ENCODE measurements around the gene PDE1C.

DNA sequence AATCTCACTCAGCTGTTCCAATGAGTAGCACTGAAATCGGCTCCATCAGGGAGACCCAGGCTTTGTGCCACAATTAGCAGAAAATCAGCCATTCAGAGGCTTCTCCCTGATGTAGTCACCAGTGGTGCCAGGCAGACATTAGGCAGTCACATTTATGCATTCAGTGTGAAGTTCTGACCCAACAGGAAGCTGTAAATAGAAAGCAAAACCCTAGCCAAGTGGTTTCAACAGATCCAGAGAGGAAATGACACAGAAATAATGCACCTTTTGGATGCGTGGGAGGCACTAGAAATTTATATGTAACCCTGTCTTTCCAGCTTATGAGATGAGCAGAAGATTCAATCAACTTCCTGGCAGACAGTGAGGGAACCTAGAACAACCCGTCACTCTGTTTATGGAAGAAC, 186.4 kb downstream of the PDE1C start:
- TF ChIP-seq, protein P1, sequence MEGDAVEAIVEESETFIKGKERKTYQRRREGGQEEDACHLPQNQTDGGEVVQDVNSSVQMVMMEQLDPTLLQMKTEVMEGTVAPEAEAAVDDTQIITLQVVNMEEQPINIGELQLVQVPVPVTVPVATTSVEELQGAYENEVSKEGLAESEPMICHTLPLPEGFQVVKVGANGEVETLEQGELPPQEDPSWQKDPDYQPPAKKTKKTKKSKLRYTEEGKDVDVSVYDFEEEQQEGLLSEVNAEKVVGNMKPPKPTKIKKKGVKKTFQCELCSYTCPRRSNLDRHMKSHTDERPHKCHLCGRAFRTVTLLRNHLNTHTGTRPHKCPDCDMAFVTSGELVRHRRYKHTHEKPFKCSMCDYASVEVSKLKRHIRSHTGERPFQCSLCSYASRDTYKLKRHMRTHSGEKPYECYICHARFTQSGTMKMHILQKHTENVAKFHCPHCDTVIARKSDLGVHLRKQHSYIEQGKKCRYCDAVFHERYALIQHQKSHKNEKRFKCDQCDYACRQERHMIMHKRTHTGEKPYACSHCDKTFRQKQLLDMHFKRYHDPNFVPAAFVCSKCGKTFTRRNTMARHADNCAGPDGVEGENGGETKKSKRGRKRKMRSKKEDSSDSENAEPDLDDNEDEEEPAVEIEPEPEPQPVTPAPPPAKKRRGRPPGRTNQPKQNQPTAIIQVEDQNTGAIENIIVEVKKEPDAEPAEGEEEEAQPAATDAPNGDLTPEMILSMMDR (conservative IDR thresholded peaks at IDR 0.05; ENCODE audit: low read depth, low read length), result no peak
- TF ChIP-seq EZH2 (IDR thresholded peaks at IDR 0.05; ENCODE audit: borderline replicate concordance, low read depth, low read length, poor library complexity, severe bottlenecking), result no peak

Data from A673 (cell line).